ENCODE measurements around the gene TRIM8. TPM values are rescaled to one million over a fixed set of nuclear protein-coding genes. Genes with fewer than 3 reads are reported as not detected.

The TRIM8 gene
- total RNA-seq, 1 experiment from 2014 or later = 36.3 TPM

DNA sequence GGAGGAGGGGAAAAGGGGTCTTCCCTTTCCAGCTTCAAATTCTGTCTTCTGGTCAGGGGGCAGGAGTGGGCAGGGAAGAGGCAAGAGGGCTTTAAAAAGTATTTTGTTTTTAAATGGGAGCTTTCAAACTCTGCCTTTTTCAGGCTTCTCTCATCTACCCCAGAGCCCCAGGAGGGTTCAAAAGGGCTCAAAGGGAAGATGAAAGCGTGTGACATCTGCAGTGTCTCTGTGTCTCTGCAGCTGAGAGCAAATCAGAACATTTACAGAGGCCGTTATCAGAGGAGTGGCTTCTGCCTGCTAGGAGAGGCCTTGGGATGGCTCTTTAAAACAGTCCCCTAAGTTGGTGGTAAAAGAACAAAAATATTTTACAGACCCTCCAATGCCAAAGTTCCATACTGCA is 30.3 kb downstream of the TRIM8 start:
- Mint-ChIP-seq H3K9me3 (no peaks in the 10 kb centered on the region), H3K4me3 (no peak overlapping the region), H3K27me3 (ENCODE audit: low read depth) (no peaks in the 10 kb centered on the region), H3K4me1 (peaks cover 85% of the 10 kb centered on the region), H3K36me3 (no peaks in the 10 kb centered on the region), H3K27ac (peak overlapping the region; percentile 67)
- ChIA-PET POLR2A (interaction anchor here (0.7 to 1.7 kb wide), 4 partner anchors 19 to 369 kb away, joined by 3 to 6 read pairs (median 4); partner anchors contain the start of gene TRIM8), CTCF (interaction anchor here (1.0 to 7.2 kb wide), 15 partner anchors 7 to 171 kb away, joined by 3 to 101 read pairs (median 5); partner anchors contain the start of genes ACTR1A, ARL3, SFXN2 and SUFU)
- no peak for TF ChIP-seq GABPB1 (CRISPR knock-in tag; IDR thresholded peaks at IDR 0.05)
- no peak for TF ChIP-seq JAZF1 (CRISPR knock-in tag; IDR thresholded peaks at IDR 0.05)
- TF ChIP-seq, protein P1, sequence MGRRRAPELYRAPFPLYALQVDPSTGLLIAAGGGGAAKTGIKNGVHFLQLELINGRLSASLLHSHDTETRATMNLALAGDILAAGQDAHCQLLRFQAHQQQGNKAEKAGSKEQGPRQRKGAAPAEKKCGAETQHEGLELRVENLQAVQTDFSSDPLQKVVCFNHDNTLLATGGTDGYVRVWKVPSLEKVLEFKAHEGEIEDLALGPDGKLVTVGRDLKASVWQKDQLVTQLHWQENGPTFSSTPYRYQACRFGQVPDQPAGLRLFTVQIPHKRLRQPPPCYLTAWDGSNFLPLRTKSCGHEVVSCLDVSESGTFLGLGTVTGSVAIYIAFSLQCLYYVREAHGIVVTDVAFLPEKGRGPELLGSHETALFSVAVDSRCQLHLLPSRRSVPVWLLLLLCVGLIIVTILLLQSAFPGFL (CRISPR knock-in tag; IDR thresholded peaks at IDR 0.05; ENCODE audit: borderline replicate concordance) = no peak
- TF ChIP-seq, protein P2, sequence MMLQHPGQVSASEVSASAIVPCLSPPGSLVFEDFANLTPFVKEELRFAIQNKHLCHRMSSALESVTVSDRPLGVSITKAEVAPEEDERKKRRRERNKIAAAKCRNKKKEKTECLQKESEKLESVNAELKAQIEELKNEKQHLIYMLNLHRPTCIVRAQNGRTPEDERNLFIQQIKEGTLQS (CRISPR knock-in tag; conservative IDR thresholded peaks at IDR 0.05) = no peak
- no peak for TF ChIP-seq NFE2L1 (CRISPR knock-in tag; IDR thresholded peaks at IDR 0.05)
- TF ChIP-seq ZNF232 (CRISPR knock-in tag; IDR thresholded peaks at IDR 0.05) = no peak
- TF ChIP-seq ZNF317 (CRISPR knock-in tag; IDR thresholded peaks at IDR 0.05; ENCODE audit: borderline replicate concordance, low read depth) = no peak
- TF ChIP-seq NFYB (CRISPR knock-in tag; conservative IDR thresholded peaks at IDR 0.05; ENCODE audit: low read depth) = no peak
- no peak for TF ChIP-seq ZMAT4 (CRISPR knock-in tag; IDR thresholded peaks at IDR 0.05)
- no peak for TF ChIP-seq MYBL2 (CRISPR knock-in tag; IDR thresholded peaks at IDR 0.05)
- no peak for TF ChIP-seq GTF2I (CRISPR knock-in tag; conservative IDR thresholded peaks at IDR 0.05)
- TF ChIP-seq STAT6 (CRISPR knock-in tag; conservative IDR thresholded peaks at IDR 0.05; ENCODE audit: low read depth) = no peak
- no peak for TF ChIP-seq ZNF416 (CRISPR knock-in tag; IDR thresholded peaks at IDR 0.05)
- TF ChIP-seq TP53 (CRISPR knock-in tag; IDR thresholded peaks at IDR 0.05) = no peak
- no peak for TF ChIP-seq ZNF423 (CRISPR knock-in tag; IDR thresholded peaks at IDR 0.05)
- TF ChIP-seq PRDM15 (CRISPR knock-in tag; IDR thresholded peaks at IDR 0.05) = no peak
- TF ChIP-seq, protein P3, sequence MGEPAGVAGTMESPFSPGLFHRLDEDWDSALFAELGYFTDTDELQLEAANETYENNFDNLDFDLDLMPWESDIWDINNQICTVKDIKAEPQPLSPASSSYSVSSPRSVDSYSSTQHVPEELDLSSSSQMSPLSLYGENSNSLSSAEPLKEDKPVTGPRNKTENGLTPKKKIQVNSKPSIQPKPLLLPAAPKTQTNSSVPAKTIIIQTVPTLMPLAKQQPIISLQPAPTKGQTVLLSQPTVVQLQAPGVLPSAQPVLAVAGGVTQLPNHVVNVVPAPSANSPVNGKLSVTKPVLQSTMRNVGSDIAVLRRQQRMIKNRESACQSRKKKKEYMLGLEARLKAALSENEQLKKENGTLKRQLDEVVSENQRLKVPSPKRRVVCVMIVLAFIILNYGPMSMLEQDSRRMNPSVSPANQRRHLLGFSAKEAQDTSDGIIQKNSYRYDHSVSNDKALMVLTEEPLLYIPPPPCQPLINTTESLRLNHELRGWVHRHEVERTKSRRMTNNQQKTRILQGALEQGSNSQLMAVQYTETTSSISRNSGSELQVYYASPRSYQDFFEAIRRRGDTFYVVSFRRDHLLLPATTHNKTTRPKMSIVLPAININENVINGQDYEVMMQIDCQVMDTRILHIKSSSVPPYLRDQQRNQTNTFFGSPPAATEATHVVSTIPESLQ (CRISPR knock-in tag; IDR thresholded peaks at IDR 0.05) = no peak
- no peak for DNase-seq (ENCODE audit: low spot score)
- ATAC-seq = no peak

All from WTC11 (cell line).